Measurements from ENCODE around the gene LPCAT3.

DNA sequence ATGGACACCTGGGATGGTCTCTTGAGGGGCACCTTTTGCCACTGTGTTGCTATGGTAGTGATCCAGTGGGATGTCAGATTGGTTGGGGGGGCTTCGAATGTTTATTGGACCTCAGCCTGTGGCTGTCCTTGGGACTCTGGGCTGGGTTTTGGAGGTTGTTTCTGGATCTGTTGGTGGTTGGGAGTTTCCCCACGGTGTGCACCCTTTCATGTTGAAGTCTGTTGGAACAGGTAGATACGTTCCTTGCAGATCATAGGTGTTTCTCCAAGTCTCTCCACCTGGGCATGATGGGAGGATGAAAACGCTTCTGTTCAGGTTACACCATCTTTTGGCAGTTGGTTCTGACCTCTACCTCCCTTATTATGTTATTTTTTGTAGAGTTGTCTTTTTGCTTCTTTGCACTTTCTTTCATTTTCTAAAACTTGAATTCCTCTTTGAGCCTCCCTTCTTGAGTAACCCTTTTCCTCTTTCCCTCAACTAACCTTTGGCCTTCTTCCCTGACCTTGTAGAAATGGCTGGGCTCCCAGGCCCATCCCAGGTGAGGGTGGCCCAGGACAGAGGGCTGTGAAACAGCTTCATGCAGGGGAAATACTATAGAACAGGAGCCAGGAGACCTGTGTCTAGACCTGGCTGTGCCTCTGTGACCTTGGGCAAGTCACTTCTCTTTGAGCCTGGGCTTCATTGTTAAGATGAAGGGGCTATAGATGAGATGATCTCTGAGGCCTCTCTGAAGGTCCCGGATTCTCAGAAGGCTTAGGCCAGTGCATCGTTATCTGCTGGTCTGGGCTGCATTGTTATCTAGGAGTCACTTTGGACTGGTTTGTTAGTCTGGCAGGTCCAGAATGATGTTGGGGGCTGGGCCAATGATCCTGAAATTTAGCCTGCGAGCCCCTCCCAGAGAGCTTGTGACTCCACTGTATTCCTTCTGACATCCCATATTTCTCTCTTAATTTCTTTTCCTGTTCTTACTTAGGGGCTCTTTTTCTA is 88.5 kb downstream of the LPCAT3 start:
- TF ChIP-seq CTCF (IDR thresholded peaks at IDR 0.05), result no peak
- no peak for TF ChIP-seq POLR2A (IDR thresholded peaks at IDR 0.05)
